Right lobe of liver (tissue), 4 donors: ENCODE measurements around the gene FAM163B.

Experiments used
- POLR2A ChIP-seq: fragments of 450-650 bp; IDR thresholded peaks from one replicate; pipeline ENCODE4 v1.6.1; 2017; ENCODE audit warnings: antibody characterized with exemption, mild to moderate bottlenecking
- TF ChIP-seq, protein P1 (sequence below), 4 donors: fragments of 200-600 bp in 3 of 4; fragments of 450-650 bp in 1 of 4; IDR thresholded peaks; one replicate each; pipeline versions ENCODE4 v1.5.1 to v1.8.0; 2016 to 2022; ENCODE audit warnings: antibody characterized with exemption in 4 of 4, mild to moderate bottlenecking in 2 of 4
- donor health status: DM: no; HTN: no; CAD: no.
- donor health status: DM: no; HTN: no; CAD: no.
- donor health status: DM: no; HTN: yes; CAD: no.

DNA sequence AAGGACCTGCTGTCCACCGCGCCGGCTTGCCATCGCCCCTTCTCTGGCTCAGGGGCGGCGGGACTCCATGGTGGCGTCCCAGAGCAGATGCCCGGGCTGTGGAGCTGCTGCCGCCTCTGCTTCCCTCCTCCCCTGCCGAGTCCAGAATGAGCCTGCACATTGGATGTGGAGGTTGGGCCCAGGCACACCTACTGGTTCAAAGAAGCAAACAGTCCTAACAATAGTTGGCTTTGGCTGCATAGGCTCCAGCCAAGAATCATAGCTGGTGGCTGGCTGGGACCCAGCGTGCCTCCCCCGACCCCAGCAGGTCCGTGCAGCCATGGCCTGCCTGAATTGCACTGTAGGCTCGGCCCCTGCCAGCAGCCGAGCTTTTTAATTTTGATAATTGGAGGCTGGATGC, 48.9 kb downstream of the FAM163B start:
- TF ChIP-seq, protein P1, sequence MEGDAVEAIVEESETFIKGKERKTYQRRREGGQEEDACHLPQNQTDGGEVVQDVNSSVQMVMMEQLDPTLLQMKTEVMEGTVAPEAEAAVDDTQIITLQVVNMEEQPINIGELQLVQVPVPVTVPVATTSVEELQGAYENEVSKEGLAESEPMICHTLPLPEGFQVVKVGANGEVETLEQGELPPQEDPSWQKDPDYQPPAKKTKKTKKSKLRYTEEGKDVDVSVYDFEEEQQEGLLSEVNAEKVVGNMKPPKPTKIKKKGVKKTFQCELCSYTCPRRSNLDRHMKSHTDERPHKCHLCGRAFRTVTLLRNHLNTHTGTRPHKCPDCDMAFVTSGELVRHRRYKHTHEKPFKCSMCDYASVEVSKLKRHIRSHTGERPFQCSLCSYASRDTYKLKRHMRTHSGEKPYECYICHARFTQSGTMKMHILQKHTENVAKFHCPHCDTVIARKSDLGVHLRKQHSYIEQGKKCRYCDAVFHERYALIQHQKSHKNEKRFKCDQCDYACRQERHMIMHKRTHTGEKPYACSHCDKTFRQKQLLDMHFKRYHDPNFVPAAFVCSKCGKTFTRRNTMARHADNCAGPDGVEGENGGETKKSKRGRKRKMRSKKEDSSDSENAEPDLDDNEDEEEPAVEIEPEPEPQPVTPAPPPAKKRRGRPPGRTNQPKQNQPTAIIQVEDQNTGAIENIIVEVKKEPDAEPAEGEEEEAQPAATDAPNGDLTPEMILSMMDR (IDR thresholded peaks at IDR 0.05) = no peak
- no peak for TF ChIP-seq POLR2A
